Brain microvascular endothelial cell (primary cell): ENCODE results near the gene PTPRN2.
"Not testable (repeated sequence)": the region's sequence is repeated elsewhere in the genome, so short reads cannot be mapped to it uniquely, and the experiment has no call there.

Source experiments
- DNase-seq: peaks from one replicate; pipeline ENCODE4 v3.0.0-alpha.2; 2020
- H3K27ac ChIP-seq: fragments of 250-450 bp; sonication (Bioruptor Pico); 2 replicates; pipeline ENCODE4 v1.5.1; 2020; ENCODE audit warnings: mild to moderate bottlenecking, moderate library complexity
- H3K27me3 ChIP-seq: fragments of 250-450 bp; sonication (Bioruptor Pico); replicated peaks from 2 replicates; pipeline ENCODE4 v1.5.1; 2020; ENCODE audit warnings: mild to moderate bottlenecking
- H3K36me3 ChIP-seq: fragments of 250-450 bp; sonication (Bioruptor Pico); replicated peaks from 2 replicates; pipeline ENCODE4 v1.5.1; 2020; ENCODE audit warnings: mild to moderate bottlenecking
- H3K4me3 ChIP-seq: 2 replicates; pipeline ENCODE4 v1.5.1; 2011; ENCODE audit warnings: low read depth, mild to moderate bottlenecking, control low read depth, low read length, moderate library complexity
- in situ Hi-C: cut with HindIII; loops from 2 replicates; pipeline ENCODE4 v1.10.0; 2017; ENCODE audit warnings: low sequenced_read_pairs, low pct_ligation_motif_present
- TF ChIP-seq, protein P1 (sequence below): IDR thresholded peaks from 2 replicates; pipeline ENCODE4 v1.5.1; 2011; ENCODE audit warnings: low read depth, mild to moderate bottlenecking, moderate library complexity, low read length, control low read depth, inconsistent platforms; ENCODE audit errors: missing control alignments

Gene PTPRN2

DNA sequence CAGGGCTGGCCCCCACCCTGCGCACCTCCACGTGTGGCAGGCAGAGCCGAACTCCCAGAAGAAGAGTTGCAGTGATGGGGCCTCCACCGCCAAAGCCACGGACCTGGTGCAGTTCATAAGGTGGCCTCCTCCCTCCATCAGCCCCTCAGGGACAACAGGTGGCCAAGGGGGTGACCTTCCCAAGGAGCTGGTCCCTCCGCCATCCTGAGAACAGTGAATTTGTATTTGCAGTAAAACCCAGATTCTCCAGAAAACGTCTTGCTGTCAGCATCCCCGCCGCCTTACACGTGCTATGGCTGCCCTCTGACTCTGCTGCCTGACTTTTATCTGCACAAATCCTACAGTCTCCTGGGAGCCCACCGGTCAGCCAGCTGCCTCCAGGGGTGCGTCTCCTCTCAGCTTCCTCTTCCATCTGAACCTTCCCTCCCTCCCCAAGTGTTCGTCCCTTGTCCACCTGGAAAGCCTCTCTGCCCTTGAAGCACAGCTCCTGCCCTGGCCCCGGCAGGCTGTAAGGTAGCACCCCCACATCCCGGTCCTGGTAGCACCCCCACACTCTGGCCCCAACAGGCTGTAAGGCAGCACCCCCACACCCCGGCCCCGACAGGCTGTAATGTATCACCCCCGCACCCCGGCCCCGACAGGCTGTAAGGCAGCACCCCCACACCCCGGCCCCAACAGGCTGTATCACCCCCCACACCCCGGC, 311.8 kb downstream of the PTPRN2 start:
- in situ Hi-C loops: no loop called here
- no peak overlapping the region for H3K27ac ChIP-seq
- H3K4me3 ChIP-seq: no peak overlapping the region
- DNase-seq: no peak
- no peaks in the 10 kb centered on the region for H3K36me3 ChIP-seq
- TF ChIP-seq, protein P1, sequence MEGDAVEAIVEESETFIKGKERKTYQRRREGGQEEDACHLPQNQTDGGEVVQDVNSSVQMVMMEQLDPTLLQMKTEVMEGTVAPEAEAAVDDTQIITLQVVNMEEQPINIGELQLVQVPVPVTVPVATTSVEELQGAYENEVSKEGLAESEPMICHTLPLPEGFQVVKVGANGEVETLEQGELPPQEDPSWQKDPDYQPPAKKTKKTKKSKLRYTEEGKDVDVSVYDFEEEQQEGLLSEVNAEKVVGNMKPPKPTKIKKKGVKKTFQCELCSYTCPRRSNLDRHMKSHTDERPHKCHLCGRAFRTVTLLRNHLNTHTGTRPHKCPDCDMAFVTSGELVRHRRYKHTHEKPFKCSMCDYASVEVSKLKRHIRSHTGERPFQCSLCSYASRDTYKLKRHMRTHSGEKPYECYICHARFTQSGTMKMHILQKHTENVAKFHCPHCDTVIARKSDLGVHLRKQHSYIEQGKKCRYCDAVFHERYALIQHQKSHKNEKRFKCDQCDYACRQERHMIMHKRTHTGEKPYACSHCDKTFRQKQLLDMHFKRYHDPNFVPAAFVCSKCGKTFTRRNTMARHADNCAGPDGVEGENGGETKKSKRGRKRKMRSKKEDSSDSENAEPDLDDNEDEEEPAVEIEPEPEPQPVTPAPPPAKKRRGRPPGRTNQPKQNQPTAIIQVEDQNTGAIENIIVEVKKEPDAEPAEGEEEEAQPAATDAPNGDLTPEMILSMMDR: no peak
- no peaks in the 10 kb centered on the region for H3K27me3 ChIP-seq

DNA sequence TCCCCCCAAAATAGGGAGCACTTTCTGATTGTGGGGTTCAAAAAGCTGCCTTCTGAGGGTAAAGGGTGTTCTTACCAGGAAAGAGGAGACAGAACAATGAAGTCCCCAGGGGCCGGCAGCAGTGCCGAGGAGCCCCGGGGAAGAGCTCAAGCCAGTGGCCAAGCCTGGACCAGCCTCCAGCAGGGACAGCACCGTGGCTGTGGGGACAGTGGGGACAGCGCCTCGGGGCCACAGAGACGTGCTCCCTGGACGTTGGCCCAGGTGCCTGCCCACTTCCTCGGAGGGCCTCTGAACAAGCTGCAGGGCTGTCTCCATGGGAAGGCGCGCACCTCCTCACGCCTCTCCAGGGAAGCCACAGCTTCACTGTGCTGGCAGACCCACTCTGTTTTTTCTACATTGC, 312.6 kb downstream of the PTPRN2 start:
- Histone ChIP-seq H3K4me3 (no peak overlapping the region), H3K27ac (no peak overlapping the region), H3K36me3 (no peaks in the 10 kb centered on the region), H3K27me3 (no peaks in the 10 kb centered on the region)
- no peak for DNase-seq
- in situ Hi-C loops: no loop called here
- TF ChIP-seq, protein P1: no peak

DNA sequence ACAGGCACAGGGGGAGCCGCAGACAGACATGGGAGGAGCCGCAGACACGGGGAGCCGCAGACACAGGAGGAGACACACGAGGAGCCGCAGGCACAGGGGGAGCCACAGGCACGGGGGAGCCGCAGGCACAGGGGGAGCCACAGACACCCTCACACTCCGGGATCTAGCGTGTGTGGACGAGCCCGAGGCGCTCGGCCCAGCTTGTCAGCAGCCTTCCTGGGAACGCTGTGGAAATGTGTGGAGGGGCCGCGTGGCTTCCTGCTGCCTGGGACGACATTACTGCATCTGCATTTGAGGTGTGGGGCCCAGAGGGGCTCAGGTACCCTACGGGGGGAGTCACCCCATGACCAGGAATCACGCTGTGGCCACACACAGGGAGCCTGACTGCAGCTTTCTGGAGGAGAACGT, 313.2 kb downstream of the PTPRN2 start:
- DNase-seq: no peak
- in situ Hi-C loops: no loop called here
- Histone ChIP-seq H3K27me3 (no peaks in the 10 kb centered on the region), H3K4me3 (no peak overlapping the region), H3K36me3 (no peaks in the 10 kb centered on the region), H3K27ac (no peak overlapping the region)
- TF ChIP-seq, protein P1: no peak

DNA sequence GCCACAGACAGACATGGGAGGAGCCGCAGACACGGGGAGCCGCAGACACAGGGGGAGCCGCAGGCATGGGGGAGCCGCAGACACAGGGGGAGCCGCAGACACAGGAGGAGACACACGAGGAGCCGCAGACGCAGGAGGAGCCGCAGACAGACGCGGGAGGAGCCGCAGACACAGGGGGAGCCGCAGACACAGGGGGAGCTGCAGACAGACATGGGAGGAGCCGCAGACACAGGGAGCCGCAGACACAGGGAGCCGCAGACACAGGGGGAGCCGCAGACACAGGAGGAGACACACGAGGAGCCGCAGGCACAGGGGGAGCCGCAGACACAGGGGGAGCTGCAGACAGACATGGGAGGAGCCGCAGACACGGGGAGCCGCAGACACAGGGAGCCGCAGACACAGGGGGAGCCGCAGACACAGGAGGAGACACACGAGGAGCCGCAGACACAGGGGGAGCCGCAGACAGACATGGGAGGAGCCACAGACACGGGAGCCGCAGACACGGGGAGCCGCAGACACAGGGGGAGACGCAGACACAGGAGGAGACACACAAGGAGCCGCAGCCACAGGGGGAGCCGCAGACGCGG, 313.8 kb downstream of the PTPRN2 start:
- in situ Hi-C loops, DNase-seq, H3K27me3 ChIP-seq, H3K27ac ChIP-seq, H3K4me3 ChIP-seq, H3K36me3 ChIP-seq: not testable (repeated sequence)

DNA sequence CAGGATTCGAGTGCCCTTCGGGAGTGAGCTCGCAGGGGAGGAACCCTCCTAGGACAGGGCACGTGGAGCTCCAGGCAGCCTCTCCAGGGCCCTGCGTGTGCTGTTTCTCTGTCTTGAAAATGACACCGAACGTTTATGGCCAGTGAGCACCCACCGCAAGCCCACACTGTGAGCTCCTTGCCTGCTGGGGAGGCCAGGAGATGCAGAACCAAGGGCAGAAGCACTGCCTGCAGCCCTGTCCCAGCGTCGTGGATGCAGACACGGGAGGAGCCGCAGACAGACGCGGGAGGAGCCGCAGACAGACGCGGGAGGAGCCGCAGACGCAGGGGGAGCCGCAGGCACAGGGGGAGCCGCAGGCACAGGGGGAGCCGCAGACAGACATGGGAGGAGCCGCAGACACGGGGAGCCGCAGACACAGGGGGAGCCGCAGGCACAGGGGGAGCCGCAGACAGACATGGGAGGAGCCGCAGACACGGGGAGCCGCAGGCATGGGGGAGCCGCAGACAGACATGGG, 314.4 kb downstream of the PTPRN2 start:
- TF ChIP-seq, protein P1: no peak
- in situ Hi-C loops: no loop called here
- H3K36me3 ChIP-seq: no peaks in the 10 kb centered on the region
- H3K27me3 ChIP-seq: no peaks in the 10 kb centered on the region
- no peak overlapping the region for H3K27ac ChIP-seq
- no peak for DNase-seq
- no peak overlapping the region for H3K4me3 ChIP-seq

DNA sequence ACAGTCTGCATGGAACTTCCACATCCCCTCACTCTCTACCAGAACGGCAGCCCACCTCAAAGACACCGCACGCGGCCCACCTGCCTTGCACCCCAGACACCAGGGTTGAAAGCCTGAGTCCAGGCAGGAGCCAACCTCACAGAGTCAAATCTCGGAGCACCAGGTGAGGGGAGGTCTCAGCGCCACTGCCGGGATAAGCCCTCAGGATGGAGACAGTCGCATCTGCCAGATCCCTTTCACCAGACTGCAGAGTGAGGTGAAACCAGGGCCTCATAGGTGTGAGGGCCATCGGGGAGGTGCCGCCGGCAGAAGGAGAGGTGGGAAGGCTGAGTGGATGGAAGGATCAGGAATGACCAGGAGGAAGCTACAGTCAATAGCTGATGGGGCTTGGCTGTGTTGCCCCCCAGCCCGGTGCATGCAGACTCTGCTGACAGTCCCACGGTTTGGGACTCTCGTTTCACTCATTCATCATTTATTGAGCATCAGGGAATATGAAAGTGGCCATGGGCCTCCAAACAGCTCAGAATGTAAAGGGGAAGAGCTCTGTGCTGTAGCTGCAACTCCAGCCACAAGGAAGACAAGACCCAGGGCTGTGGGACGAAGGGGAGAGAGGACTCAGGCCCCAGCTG, 315.0 kb downstream of the PTPRN2 start:
- Histone ChIP-seq H3K36me3 (no peaks in the 10 kb centered on the region), H3K27ac (no peak overlapping the region), H3K4me3 (no peak overlapping the region), H3K27me3 (no peaks in the 10 kb centered on the region)
- in situ Hi-C loops: no loop called here
- TF ChIP-seq, protein P1: no peak
- DNase-seq: no peak
